ENCODE measurements around the gene RPS6KA4.

RPS6KA4 gene

GRCh38 chr11:64349404-64349803 is 9.6 kb upstream of the RPS6KA4 start:
- no peak for DNase-seq

GRCh38 chr11:64351136-64351631 is 7.8 kb upstream of the RPS6KA4 start:
- no peak for DNase-seq

- peak; percentile 20 for DNase-seq
Measured at GRCh38 chr11:64352099-64352994, 6.6 kb upstream of the RPS6KA4 start.

GRCh38 chr11:64352995-64353714 is 5.8 kb upstream of the RPS6KA4 start:
- DNase-seq = no peak

GRCh38 chr11:64353715-64354506 is 5.1 kb upstream of the RPS6KA4 start:
- no peak for DNase-seq

- peak; percentile 51 for DNase-seq
Measured at GRCh38 chr11:64355078-64355940, 3.7 kb upstream of the RPS6KA4 start.

- DNase-seq = no peak
Measured at GRCh38 chr11:64356498-64357411, 2.2 kb upstream of the RPS6KA4 start.

GRCh38 chr11:64357446-64357845 is 1.5 kb upstream of the RPS6KA4 start:
- no peak for DNase-seq

- no peak for DNase-seq
Measured at GRCh38 chr11:64357904-64358535, 942 bp upstream of the RPS6KA4 start.

- no peak for DNase-seq
Measured at GRCh38 chr11:64358536-64358906, 441 bp upstream of the RPS6KA4 start.

- no peak for DNase-seq
Measured at GRCh38 chr11:64359712-64360445, 917 bp downstream of the RPS6KA4 start.

- DNase-seq = no peak
Measured at GRCh38 chr11:64360448-64360921, 1.5 kb downstream of the RPS6KA4 start.

- no peak for DNase-seq
Measured at GRCh38 chr11:64361659-64362058, 2.7 kb downstream of the RPS6KA4 start.

GRCh38 chr11:64362339-64362738 is 3.4 kb downstream of the RPS6KA4 start:
- no peak for DNase-seq

GRCh38 chr11:64364435-64364834 is 5.5 kb downstream of the RPS6KA4 start:
- no peak for DNase-seq

- DNase-seq = no peak
Measured at GRCh38 chr11:64364911-64365310, 5.9 kb downstream of the RPS6KA4 start.

GRCh38 chr11:64366751-64367150 is 7.8 kb downstream of the RPS6KA4 start:
- no peak for DNase-seq

GRCh38 chr11:64367931-64368672 is 9.1 kb downstream of the RPS6KA4 start:
- DNase-seq = no peak

GRCh38 chr11:64368673-64369074 is 9.7 kb downstream of the RPS6KA4 start:
- no peak for DNase-seq

Data from NCI-H2081 treated with DMSO at 0.1 percent for 48 hours (cell line).